HG02571 (cell line): Measurements from ENCODE around the gene USP46.

Experiments used
- ATAC-seq: cut with Tn5 transposase; IDR thresholded peaks from one replicate; pipeline ENCODE4 v1.9.1; 2021; ENCODE audit warnings: mild to moderate bottlenecking, moderate library complexity; ENCODE audit not compliant: unreplicated experiment

USP46 gene

GRCh38 chr4:52576961-52577623 is 82.0 kb downstream of the USP46 start:
- no peak for ATAC-seq

DNA sequence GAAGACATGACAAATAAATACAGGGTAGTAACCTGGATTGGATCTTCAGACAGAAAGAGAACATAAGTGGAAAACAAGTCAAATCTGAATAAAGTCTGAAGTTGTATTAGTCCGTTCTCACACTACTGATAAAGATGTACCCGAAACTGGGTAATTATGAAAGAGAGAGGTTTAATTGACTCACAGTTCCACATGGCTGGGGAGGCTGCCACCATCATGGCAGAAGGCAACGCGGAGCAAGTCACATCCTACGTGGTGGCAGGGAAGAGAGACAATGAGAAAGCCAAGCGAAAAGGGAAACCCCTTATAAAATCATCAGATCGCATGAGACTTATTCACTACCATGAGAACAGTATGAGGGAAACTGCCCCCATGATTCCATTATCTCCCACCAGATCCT is 82.8 kb downstream of the USP46 start:
- no peak for ATAC-seq

DNA sequence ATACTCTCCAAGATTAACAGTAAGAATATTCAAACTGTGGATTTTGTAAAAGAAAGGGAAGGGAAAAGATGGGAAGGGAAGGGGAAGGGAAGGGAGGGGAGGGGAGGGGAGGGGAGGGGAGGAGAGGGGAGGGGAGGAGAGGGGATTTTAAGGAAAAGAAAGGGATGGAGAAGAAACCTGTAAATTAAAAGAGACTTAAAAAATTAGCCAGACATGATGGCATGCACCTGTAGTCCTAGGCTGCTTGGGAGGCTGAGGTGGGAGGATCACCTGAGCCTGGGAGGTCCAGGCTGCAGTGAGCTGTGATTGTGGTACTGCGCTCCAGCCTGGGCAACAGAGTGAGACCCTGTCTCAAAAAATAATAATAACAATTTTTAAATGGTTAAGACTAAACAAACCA is 83.7 kb downstream of the USP46 start:
- no peak for ATAC-seq

- ATAC-seq = no peak
Observed at GRCh38 chr4:52574036-52574435, 85.1 kb downstream of the USP46 start.

DNA sequence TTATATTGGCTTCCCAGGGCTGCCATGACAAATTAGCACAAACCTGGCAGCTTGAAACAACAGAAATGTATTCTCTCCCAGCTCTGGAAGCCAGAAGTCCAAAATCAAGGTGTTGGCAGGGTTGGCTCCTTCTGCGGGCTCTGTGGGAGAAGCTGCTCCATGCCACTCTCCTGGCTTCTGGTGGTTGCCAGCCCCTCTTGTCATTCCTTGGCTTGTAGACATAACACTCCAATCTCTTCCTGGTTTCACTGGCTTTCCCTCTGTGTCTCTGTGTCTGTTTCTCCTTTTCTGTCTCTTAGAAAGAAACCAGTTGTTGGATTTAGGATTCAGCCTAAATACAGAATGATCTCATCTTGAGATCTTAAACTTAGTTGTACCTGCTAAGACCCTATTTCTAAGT is 85.5 kb downstream of the USP46 start:
- ATAC-seq = no peak

GRCh38 chr4:52572936-52573485 is 86.1 kb downstream of the USP46 start:
- ATAC-seq = no peak

GRCh38 chr4:52568351-52568750 is 90.8 kb downstream of the USP46 start:
- no peak for ATAC-seq

- ATAC-seq = no peak
Observed at GRCh38 chr4:52566136-52567031, 92.7 kb downstream of the USP46 start.

DNA sequence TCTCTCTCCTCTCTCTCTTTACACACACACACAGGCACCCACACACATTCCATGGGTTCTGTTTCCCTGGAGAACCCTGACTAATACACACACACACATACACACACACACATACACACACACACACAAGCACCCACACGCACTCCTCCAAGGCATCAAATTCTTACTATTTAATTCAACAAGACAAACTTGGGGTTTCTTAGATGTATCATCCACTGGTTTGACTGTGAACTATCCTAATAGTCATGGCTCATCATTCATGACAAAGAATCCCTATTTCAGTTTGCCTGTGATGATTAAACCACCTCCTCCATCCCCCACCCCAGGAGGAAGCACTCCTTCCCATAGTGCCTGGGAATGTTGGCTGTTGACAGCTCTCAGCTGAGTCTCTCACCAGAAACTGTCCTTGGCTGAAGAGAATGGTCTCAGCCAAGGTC is 98.2 kb downstream of the USP46 start:
- no peak for ATAC-seq

DNA sequence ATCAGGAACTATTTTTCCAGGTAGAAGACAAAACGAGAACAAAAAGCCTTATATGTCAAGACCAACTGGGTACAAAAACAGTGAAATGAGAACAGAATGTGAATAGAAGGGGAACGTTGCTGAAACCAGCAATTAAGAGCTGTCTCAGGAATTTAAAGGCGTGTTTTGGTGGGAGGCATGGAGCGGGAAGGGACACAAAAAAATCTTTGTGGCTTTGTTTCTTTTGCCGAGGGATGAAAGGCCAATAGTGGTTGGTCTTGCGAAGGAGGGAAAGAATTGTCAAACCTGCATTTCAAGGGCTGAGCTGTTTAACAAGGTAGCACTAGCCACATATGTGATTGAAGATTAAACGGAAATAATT is 103.8 kb downstream of the USP46 start:
- no peak for ATAC-seq

GRCh38 chr4:52554612-52555355 is 104.3 kb downstream of the USP46 start:
- ATAC-seq = no peak

DNA sequence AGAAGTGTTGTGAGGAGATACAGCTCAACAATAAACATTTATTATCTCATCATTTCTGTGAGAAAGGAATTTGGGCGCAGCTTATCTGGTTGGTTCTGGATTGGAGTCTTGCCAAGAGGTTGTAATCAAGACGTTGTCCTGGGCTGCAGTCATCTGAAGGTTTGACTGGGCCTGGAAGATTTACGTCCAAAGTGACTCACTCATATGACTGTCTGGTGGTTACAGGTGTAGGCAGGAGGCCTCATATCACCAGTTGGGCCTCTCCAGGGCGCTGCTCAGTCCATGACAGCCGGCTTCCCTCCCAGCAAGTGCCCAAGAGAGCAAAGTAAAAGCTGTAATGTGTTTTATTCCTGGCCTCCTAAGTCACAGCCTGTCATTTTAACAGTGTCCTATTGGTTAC is 106.3 kb downstream of the USP46 start:
- no peak for ATAC-seq

- ATAC-seq = no peak
Observed at GRCh38 chr4:52551487-52551886, 107.6 kb downstream of the USP46 start.

DNA sequence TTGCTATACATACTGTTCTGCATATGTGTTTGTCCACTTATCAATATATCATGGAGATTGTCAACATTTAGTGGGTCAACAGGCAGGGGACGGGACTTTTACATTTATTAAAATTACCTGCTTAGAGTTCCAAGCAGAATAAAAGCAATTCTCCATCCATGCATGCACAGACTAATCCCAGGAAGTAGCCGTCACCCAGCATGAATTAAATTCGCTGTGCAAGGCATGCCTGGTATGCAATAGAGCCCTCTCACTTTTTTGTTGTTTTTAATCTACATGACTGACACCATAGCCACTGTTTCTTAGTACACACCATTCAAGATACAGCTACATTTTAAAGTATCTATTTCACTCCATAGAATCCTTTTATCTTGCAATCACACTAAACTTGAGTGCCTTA is 108.9 kb downstream of the USP46 start:
- ATAC-seq = no peak

- no peak for ATAC-seq
Observed at GRCh38 chr4:52548818-52549570, 110.1 kb downstream of the USP46 start.

GRCh38 chr4:52546449-52546848 is 112.7 kb downstream of the USP46 start:
- ATAC-seq = no peak

DNA sequence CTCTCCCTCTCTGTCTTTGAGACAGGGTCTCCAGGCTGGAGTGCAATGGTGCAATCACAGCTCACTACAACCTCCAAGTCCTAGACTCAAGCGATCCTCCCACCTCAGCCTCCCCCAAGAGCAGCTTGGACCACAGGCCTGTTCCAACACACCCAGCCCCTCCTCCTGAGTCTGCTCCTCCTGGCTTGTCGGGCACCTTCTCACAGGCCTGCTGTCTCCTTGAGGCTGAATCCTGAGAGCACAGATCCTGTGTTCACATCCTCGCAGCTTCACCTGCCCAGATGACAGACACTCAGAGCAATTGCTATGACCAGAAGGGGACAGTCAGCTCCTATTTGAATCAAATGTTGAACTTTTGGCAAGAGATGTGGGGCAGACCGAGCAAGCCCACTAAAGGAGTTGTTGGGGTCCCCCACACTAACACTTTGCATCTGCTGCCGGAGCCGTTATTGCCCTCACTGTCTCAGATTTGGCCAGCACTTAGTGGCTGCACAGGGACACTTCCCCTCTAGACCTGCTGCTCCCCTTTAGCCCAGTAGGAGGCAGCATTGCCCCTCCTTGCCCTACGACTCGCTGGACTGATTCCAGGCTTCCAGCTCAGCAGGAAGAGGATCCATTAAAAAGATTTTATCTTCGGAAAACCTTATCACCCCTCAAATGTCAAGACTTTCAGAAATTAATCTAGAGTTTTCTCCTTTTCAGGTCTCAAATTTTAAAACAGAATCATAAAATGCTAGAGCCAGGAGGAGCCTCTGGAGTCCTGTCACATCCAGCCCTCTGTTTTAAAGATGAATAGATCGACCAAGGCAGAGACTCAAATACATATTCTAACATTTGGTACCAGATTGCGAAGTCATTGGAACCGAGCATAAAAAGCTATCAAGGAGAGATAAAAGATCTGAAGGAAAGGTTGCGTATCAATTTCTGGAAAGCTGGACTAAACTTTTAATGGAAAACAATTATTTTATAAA is 113.7 kb downstream of the USP46 start:
- ATAC-seq = no peak
